ENCODE data around the gene HAL.
A peak's percentile ranks its signal among the peaks of the same experiment; 100 is the strongest.

HAL gene

GRCh38 chr12:95942524-95943329 is 53.4 kb downstream of the HAL start, which contains the start of gene CCDC38:
Gene CCDC38, minus strand, starts transcription at chr12:95942614. Its CDS starts 6,105 bp downstream, at chr12:95936509.
- Histone ChIP-seq H3K27ac (replicated peaks; ENCODE audit: low read length) (peak within 1 kb of the TSS; percentile 65), H2BK12ac (ENCODE audit: low read length) (no peak within 1 kb of the TSS), H3K4me1 (ENCODE audit: control insufficient read depth in 2 of 2, insufficient read depth in 1 of 2, low read depth in 1 of 2, low read length in 2 of 2) (peaks cover 0 to 4% of the 10 kb centered on the region in 2 donors), H3K4ac (ENCODE audit: low read length) (no peak within 1 kb of the TSS), H2BK120ac (ENCODE audit: low read depth, low read length) (peak within 1 kb of the TSS; percentile 74), H3K27me3 (ENCODE audit: control insufficient read depth in 3 of 3, insufficient read depth in 3 of 3, low read depth in 1 of 3, low read length in 3 of 3) (peaks cover 0 to 52% (median 7%) of the 10 kb centered on the region in 3 experiments), H3K18ac (ENCODE audit: low read length) (peak within 1 kb of the TSS; percentile 100), H3K23ac (ENCODE audit: low read depth, low read length, poor library complexity) (peak within 1 kb of the TSS; percentile 17), H3K4me3 (ENCODE audit: low read length in 2 of 2) (peak within 1 kb of the TSS; percentile 49 to 90), H3K9ac (ENCODE audit: low read depth, low read length, poor library complexity) (peak within 1 kb of the TSS; percentile 96), H3K36me3 (replicated peaks in 1 of 2; ENCODE audit: control insufficient read depth in 2 of 2, insufficient read depth in 2 of 2, low read length in 2 of 2) (peaks cover 0 to 2% of the 10 kb centered on the region in 2 donors), H3K9me3 (replicated peaks in 1 of 2; ENCODE audit: control insufficient read depth in 2 of 2, insufficient read depth in 1 of 2, low read depth in 1 of 2, low read length in 2 of 2) (no peaks in the 10 kb centered on the region), H2BK15ac (ENCODE audit: low read length) (peak within 1 kb of the TSS; percentile 93), H2AFZ (ENCODE audit: low read length) (peak within 1 kb of the TSS; percentile 92), H3K79me1 (ENCODE audit: low read depth, low read length) (no peaks in the 10 kb centered on the region), H3K14ac (ENCODE audit: low read length) (peak within 1 kb of the TSS; percentile 67), H4K91ac (ENCODE audit: low read depth, low read length, poor library complexity) (no peak within 1 kb of the TSS), H4K8ac (ENCODE audit: low read depth, low read length) (peak within 1 kb of the TSS; percentile 24), H2BK5ac (ENCODE audit: low read length) (peak within 1 kb of the TSS; percentile 85), H3K4me2 (ENCODE audit: insufficient read depth, low read length, poor library complexity, severe bottlenecking) (peak within 1 kb of the TSS; percentile 95), H2AK5ac (ENCODE audit: low read depth, low read length) (peak within 1 kb of the TSS; percentile 58)
- no CpG with 5 or more reads among the region's 51 CpGs for WGBS, 2 donors (ENCODE audit: extremely low coverage in 2 of 2, insufficient read length in 2 of 2, insufficient replicate concordance in 1 of 2)
- peak; percentile 57 for DNase-seq (ENCODE audit: low spot score)

GRCh38 chr12:95942101-95942523 is 54.0 kb downstream of the HAL start:
- Histone ChIP-seq H3K79me1 (ENCODE audit: low read depth, low read length) (no peaks in the 10 kb centered on the region), H3K27ac (replicated peaks; ENCODE audit: low read length) (no peak overlapping the region), H3K9ac (ENCODE audit: low read depth, low read length, poor library complexity) (peak overlapping the region; percentile 67), H3K14ac (ENCODE audit: low read length) (no peak overlapping the region), H2AFZ (ENCODE audit: low read length) (peak overlapping the region; percentile 92), H3K18ac (ENCODE audit: low read length) (peak overlapping the region; percentile 100), H3K9me3 (replicated peaks in 1 of 2; ENCODE audit: control insufficient read depth in 2 of 2, insufficient read depth in 1 of 2, low read depth in 1 of 2, low read length in 2 of 2) (no peaks in the 10 kb centered on the region), H3K4me3 (ENCODE audit: low read length in 2 of 2) (peak overlapping the region; percentile 49 to 90), H3K23ac (ENCODE audit: low read depth, low read length, poor library complexity) (peak overlapping the region; percentile 17), H3K27me3 (ENCODE audit: control insufficient read depth in 3 of 3, insufficient read depth in 3 of 3, low read depth in 1 of 3, low read length in 3 of 3) (peaks cover 0 to 55% (median 7%) of the 10 kb centered on the region in 3 experiments), H2BK120ac (ENCODE audit: low read depth, low read length) (no peak overlapping the region), H4K8ac (ENCODE audit: low read depth, low read length) (no peak overlapping the region), H3K36me3 (replicated peaks in 1 of 2; ENCODE audit: control insufficient read depth in 2 of 2, insufficient read depth in 2 of 2, low read length in 2 of 2) (peaks cover 0 to 2% of the 10 kb centered on the region in 2 donors), H4K91ac (ENCODE audit: low read depth, low read length, poor library complexity) (no peak overlapping the region), H3K4me2 (ENCODE audit: insufficient read depth, low read length, poor library complexity, severe bottlenecking) (peak overlapping the region; percentile 95), H2BK15ac (ENCODE audit: low read length) (no peak overlapping the region), H3K4ac (ENCODE audit: low read length) (no peak overlapping the region), H2AK5ac (ENCODE audit: low read depth, low read length) (no peak overlapping the region), H3K4me1 (ENCODE audit: control insufficient read depth in 2 of 2, insufficient read depth in 1 of 2, low read depth in 1 of 2, low read length in 2 of 2) (peaks cover 0 to 4% of the 10 kb centered on the region in 2 donors), H2BK5ac (ENCODE audit: low read length) (peak overlapping the region; percentile 85), H2BK12ac (ENCODE audit: low read length) (no peak overlapping the region)
- DNase-seq (ENCODE audit: low spot score) = peak; percentile 47
- WGBS, 2 donors (ENCODE audit: extremely low coverage in 2 of 2, insufficient read length in 2 of 2, insufficient replicate concordance in 1 of 2) = no CpG with 5 or more reads among the region's 13 CpGs

GRCh38 chr12:95940514-95940913 is 55.6 kb downstream of the HAL start:
- H2AK5ac ChIP-seq (ENCODE audit: low read depth, low read length) = no peak overlapping the region
- no peak overlapping the region for H4K8ac ChIP-seq (ENCODE audit: low read depth, low read length)
- peaks cover 0 to 4% of the 10 kb centered on the region in 2 donors for H3K4me1 ChIP-seq (ENCODE audit: control insufficient read depth in 2 of 2, insufficient read depth in 1 of 2, low read depth in 1 of 2, low read length in 2 of 2)
- no peak overlapping the region for H2BK5ac ChIP-seq (ENCODE audit: low read length)
- H3K79me1 ChIP-seq (ENCODE audit: low read depth, low read length) = no peaks in the 10 kb centered on the region
- no peak overlapping the region for H3K14ac ChIP-seq (ENCODE audit: low read length)
- H2BK12ac ChIP-seq (ENCODE audit: low read length) = no peak overlapping the region
- H3K9ac ChIP-seq (ENCODE audit: low read depth, low read length, poor library complexity) = no peak overlapping the region
- no peak overlapping the region for H2AFZ ChIP-seq (ENCODE audit: low read length)
- H2BK120ac ChIP-seq (ENCODE audit: low read depth, low read length) = no peak overlapping the region
- no peak overlapping the region for H3K4ac ChIP-seq (ENCODE audit: low read length)
- no peak overlapping the region for H3K27ac ChIP-seq (replicated peaks; ENCODE audit: low read length)
- H2BK15ac ChIP-seq (ENCODE audit: low read length) = no peak overlapping the region
- no peak for DNase-seq (ENCODE audit: low spot score)
- no peak overlapping the region for H3K23ac ChIP-seq (ENCODE audit: low read depth, low read length, poor library complexity)
- no peaks in the 10 kb centered on the region for H3K9me3 ChIP-seq (replicated peaks in 1 of 2; ENCODE audit: control insufficient read depth in 2 of 2, insufficient read depth in 1 of 2, low read depth in 1 of 2, low read length in 2 of 2)
- H3K4me3 ChIP-seq (ENCODE audit: low read length in 2 of 2) = peak overlapping the region in 1 of 2 donors; percentile 35
- H3K27me3 ChIP-seq (ENCODE audit: control insufficient read depth in 3 of 3, insufficient read depth in 3 of 3, low read depth in 1 of 3, low read length in 3 of 3) = peaks cover 0 to 56% (median 7%) of the 10 kb centered on the region in 3 experiments
- H3K4me2 ChIP-seq (ENCODE audit: insufficient read depth, low read length, poor library complexity, severe bottlenecking) = no peak overlapping the region
- H3K36me3 ChIP-seq (replicated peaks in 1 of 2; ENCODE audit: control insufficient read depth in 2 of 2, insufficient read depth in 2 of 2, low read length in 2 of 2) = peaks cover 0 to 2% of the 10 kb centered on the region in 2 donors
- H3K18ac ChIP-seq (ENCODE audit: low read length) = no peak overlapping the region
- H4K91ac ChIP-seq (ENCODE audit: low read depth, low read length, poor library complexity) = no peak overlapping the region
- no CpG with 5 or more reads among the region's 6 CpGs for WGBS, 2 donors (ENCODE audit: extremely low coverage in 2 of 2, insufficient read length in 2 of 2, insufficient replicate concordance in 1 of 2)

Measured in neuronal stem cell (in vitro differentiated cells).